Iris pigment epithelial cell (primary cell): ENCODE results near the gene CAMTA1.
"Not testable (repeated sequence)": the region's sequence is repeated elsewhere in the genome, so short reads cannot be mapped to it uniquely, and the experiment has no call there.

ENCODE experiments used
- DNase-seq: peaks from one replicate; pipeline ENCODE4 v3.0.0-alpha.2; 2011; ENCODE audit warnings: low read depth

The CAMTA1 gene

DNA sequence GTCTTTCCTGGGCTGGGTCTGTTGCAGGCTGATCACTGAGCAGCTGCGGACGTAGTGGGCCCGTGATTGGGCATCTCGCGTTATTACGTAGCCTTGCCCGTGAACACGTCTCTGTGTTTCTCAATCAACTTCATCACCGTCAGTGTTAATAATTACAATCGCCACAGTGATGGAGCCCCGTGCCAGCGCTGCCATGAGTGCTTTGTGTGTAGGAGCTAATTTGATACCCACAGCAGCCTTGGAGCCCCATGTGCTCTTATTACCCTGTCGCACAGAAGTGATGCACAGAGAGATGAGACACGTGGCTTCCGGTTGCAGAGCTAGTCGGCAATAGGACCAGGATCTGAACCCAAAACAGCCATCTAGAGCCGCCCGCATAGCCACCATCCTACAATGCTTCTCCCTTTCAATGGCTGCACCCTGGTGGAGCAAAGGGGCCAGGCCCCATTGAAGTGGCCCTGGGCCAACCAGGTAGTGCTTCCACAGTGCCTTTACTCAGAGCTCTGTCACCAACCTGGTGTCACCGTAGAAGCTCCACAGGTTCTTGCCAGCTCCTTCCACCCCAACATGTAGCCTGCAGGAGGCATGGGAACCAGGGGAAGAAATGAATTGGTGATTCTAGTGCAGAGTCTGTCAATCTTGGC, 587.3 kb downstream of the CAMTA1 start:
- DNase-seq = no peak

DNA sequence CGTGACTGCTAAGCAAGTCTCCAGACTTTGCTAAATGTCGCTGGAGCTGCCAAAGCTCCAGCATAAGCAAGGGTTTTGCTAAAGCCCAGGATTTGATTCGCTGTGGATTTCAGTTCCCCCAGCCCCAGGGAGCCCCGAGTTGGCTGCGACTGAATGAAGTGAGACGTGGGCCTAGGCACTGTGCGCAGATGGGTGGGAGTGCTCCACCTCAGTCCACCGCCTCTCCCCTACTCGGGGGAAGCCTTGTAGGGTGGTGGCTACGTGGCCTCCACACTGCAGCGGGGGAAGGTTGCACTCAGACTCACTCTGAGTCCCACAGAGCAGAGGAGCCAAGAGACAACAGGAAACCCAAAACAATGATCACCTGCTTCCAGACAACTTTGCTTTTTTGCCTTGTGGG, 588.0 kb downstream of the CAMTA1 start:
- no peak for DNase-seq

DNA sequence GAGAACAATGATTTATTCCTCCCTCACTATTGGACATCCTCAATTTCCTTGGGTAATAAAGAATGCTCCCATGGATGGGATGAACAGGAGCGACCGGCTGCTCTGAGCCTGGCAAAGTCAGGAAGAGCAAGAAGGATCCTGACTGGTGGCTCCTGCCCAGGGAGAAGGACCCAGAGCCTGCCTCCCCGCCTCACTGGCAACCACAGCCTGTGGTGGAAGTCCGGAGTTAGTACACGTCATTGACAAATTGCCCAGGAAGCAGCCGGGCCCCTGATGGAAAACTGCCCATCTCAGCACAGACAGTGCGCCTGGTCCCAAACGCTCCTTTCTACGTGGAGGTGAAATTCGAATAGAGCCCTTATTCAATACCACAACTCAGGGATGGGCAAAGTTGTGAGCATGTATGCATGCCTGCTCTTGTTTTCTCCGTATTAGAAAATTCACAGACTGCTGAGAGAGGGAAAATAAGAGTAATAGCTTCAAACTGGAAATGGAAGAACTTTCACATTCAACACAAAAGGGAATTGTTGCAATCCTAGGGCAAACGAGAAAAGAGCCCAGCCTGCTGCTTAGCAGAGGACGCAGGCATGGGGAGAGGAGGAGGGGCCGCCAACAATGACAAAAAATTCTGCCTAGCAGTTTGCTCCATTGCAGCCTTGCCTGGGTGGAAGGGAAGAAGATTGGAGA, 588.8 kb downstream of the CAMTA1 start:
- no peak for DNase-seq

DNA sequence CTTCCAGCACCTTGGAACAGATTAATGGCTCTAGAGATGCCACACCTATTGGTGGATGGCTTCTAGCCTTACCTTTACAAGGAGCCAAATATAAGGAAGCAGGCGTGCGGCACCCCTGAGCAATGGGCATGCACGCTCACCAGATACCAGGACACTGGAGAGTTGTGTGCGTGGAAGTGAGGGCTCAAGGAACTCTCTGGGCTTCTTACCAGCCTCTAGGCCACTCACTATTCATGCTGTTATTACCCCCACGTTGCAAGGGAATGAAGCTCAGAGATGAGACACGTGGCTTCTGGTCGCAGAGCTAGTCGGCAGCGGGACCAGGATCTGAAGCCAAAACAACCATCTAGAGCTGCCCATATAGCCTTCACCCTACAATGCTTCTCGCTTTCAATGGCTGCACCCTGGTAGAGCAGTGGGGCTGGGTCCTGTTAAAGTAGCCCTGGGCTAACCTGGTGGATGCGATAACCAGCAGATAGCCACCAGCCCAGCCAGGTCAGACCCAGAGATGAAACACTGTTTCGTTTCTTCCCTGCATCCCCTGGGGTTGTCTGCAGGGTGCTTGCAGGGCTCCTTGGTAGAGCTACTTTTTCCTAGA, 589.4 kb downstream of the CAMTA1 start:
- DNase-seq = no peak

DNA sequence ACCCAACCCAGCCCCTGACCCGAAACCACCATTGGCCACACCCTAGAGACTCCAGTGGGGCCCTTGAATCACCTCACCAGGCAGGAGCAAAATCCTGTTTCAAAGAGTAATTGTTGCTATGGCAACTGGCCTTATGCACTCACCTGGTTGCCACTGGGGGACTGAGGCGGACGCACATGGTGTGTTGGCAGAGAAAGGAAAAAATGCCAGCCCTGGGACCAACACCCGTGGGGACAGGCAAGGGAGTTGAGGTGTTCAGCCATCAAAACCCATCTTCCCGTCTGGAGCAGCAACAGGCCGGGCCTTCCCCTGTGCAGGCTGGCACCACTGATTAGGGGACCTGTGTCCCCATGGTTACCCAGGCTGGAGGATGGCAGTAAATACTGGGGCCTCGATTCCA, 590.1 kb downstream of the CAMTA1 start:
- no peak for DNase-seq

DNA sequence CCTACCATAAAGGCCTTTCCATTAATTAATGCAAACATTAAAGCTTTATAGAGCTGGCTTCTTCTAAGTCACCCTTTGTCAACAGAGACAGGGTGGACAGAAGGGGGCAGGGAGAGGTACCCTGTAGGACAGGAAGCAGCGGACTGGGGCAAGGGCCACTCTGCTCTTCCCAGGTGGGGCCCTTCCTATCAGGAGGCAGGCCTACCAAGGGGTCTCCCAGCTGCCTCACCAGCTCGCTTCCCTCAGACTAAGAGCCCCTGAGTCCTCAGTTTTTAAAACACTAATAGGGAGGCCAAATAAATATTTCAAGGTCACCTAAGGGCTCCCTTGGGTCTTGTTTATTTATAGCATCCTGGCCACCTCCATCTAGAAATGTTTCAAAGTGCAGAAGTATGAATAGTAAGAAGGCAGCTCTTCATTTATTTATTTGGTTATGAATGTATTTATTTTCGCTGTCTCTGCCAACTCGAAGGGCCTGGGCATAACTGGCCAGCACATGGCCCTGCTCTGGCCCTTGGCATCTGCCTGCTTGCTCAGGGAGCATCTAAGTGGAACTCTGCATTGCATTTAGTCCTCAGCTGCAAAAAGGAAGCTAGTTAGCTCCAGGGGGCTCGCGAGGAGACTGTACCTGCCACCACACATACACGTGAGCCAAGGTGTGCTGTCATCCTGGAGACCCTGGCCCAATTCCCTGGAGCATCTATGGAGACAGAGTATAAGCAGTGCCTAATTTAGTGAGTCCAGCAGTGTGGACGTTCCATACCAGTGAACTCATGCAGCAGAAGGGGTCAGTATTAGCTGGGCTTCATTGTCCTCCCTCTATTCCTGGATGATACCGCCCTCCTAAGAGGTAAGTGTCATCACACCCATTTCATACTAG, 590.8 kb downstream of the CAMTA1 start:
- no peak for DNase-seq

DNA sequence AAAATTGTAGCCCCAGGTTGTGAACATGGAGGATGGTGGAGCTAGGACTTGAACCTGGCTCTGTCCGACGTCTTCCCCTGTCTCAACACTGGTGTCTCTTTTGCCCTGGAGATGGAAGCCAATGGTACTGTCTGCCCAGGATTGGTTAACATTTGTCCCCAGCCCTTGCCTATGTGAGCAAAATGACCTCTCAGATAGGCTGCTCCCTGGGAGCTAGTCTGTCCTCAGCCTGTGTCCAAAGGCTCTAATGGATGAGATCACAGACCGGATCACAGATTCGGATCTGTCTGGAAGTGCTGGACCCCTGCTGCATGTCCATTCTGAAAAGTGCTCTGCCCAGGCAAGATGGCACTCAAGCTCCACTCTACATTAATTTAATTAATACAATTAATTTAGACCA, 591.4 kb downstream of the CAMTA1 start:
- no peak for DNase-seq

DNA sequence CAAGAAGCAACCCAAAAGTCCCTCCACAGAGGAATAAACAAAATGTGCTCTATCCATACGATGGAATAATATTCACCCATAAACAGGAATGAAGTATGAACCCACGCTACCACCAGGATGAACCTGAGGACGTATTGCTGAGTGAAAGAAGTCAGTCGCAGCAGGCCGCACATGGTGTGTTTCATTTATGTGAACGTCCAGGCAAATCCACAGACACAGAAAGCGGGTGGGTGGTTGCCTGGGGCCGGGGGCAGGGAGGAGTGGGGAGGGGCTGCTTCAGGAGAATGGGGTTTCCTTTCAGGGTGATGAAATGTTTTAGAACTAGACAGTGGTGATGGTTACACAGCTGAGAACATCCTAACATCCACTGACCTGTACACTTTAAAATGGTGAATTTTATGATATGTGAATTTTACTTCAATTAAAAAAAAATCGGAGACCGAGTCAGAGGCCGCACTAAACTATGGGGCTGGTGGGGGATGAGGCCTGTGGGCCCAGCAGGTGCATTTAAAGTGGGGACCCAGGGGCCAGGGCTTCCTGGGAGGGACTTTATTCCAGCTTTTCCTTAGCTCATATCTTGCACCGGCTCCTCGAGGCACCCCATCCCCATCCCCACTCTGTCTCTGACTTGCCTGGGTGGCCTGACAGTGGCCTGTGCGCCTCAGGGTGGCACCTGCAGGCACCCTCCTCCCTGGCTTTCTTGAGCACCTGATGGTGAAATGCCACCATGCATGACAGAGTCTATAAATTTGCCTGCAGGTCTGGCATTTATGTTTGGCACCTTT, 593.3 kb downstream of the CAMTA1 start:
- no peak for DNase-seq

DNA sequence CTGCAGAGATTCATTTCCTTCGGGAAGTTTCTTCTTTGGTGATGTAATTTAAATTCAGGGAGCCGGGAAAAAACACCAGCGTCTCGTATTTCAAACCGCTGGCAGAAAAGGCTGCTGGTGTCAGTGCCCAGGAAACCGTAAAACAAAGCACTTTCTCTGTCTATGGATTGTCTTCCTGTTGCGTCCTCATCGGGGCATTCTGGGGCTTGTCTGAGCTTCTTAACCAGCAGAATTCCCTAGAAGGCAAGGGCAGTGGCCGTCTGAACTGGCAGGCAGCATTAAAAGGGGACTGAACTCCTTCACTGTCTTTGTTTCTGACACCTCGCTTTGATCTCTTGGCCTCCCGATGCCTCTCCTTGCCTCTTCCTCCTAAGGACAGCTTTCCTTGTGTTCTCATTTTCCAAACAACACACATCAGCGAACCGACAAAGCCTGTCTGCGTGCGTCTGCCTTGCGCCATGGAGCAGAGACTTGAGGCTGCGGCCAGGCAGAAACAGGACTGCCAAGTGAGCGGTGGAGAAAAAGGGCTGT, 594.3 kb downstream of the CAMTA1 start:
- DNase-seq = peak; percentile 71

DNA sequence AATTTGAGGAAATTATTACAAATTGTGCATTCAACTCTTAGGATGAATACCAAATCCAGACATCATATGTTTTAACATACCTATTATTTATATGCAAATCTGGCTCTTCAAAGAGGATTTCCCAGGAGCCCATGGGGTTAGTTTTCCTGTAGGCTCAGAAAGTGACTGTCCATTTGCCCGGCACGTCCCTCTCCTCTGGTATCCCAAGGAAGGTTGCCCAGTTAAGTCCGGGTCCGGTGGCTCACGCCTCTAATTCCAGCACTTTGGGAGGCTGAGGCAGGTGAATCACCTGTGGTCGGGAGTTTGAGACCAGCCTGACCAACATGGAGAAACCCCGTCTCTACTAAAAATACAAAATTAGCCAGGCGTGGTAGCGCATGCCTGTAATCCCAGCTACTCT, 594.8 kb downstream of the CAMTA1 start:
- DNase-seq = not testable (repeated sequence)

DNA sequence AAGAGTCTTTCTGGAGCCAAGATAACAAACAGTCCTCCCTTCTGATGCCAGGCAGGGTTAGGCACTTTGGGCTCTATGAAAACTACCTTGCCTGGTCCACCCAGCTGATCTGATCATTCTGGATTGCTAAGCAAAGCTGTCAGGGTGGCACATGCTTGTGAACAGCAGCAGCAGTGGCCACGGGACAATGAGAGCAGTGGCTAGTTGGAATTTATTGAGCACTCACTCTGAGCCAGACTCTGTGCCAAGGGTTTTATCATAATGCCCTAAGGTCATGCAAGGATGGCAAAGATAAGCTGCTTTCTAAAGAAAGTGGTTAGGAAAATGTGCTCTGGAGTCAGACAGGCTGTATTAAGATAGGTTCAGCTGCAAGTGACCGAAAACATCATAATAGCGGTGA, 595.5 kb downstream of the CAMTA1 start:
- no peak for DNase-seq

DNA sequence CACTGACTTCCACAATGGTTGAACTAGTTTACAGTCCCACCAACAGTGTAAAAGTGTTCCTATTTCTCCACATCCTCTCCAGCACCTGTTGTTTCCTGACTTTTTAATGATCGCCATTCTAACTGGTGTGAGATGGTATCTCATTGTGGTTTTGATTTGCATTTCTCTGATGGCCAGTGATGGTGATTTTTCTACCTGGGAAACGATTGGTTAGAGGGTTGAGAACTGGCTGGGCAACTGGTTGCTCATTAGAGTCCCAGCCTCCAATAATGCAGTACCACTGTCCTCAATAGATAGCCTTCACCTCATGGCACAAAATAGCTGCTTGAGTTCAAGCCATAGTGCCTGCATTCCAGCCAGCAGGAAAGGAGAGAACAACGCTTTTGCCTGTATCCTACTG, 596.5 kb downstream of the CAMTA1 start:
- not testable (repeated sequence) for DNase-seq

DNA sequence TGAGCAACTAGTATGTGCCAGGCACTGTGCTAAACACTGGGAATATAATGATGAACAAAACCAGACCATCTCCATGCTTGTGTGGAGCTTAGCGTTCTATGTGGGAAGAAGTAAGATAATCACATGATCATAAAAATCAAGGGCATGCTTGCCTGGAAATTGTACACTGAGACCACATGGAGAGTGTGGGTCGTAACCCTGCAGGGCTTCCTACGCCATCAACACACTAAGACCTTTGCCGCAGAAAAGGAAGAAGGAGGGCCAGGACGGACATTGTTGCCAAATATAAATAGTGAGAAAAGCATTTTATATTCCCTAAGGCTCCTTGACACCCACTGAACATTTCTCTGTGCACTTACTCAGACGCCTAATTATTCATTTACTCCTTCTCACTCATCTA, 597.7 kb downstream of the CAMTA1 start:
- no peak for DNase-seq

DNA sequence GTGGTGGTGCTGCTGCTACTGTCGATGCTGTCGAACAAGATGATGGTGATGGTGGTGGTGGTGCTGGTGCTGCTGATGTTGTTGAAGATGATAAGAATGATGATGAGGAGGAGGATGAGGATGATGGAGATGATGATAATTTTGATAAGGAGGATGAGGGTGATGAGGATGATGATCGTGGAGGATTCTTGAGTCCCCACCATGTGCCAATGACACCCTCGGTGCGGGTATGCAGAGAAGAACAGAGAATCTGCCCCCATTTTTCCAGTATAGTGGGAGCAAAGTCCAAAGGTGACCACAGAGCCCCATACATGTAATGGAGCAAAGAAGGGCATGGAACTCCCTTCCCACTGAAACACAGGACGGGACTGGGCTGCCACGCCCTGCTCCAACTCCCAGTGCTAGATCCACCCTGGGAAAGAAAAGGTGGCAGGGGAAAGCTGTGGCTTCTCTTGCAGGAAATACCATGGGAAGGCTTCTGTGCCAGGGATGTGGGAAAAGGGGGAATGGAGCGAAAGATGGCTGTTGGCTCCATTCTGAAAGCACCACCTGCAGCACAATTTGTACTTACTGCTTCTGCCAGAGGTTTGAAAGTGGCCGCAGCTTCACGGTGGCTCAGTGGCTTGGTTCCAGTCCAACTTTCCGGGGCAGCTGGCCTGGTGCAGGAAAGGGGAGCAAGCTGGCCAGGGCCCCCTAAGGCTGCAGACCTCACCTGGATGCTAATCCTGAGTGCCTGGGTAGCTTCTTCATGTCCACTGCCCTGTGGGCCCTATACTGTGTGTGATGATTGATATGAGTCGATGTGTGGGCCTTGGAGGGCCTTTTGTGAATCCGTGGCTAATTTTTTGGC, 598.6 kb downstream of the CAMTA1 start:
- no peak for DNase-seq

DNA sequence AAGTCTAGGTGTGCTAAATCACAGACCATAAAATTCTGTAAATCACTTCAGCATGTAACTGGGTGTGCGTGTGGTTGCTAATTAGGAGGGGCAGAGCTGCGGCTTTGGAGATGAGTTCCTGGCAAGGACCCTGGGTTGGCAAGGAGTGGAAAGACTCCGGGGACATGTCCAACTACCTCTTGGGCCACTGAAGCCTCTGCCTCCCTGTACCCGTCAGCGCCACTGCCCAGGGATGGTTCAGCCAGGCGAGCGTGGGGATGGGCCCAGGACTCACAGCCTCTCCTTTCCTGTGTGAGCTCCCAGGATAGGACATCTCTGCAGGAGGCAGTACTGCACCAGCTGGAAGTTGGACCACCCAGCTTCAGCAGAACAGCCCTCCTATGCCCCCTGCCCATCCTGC, 599.4 kb downstream of the CAMTA1 start:
- no peak for DNase-seq

DNA sequence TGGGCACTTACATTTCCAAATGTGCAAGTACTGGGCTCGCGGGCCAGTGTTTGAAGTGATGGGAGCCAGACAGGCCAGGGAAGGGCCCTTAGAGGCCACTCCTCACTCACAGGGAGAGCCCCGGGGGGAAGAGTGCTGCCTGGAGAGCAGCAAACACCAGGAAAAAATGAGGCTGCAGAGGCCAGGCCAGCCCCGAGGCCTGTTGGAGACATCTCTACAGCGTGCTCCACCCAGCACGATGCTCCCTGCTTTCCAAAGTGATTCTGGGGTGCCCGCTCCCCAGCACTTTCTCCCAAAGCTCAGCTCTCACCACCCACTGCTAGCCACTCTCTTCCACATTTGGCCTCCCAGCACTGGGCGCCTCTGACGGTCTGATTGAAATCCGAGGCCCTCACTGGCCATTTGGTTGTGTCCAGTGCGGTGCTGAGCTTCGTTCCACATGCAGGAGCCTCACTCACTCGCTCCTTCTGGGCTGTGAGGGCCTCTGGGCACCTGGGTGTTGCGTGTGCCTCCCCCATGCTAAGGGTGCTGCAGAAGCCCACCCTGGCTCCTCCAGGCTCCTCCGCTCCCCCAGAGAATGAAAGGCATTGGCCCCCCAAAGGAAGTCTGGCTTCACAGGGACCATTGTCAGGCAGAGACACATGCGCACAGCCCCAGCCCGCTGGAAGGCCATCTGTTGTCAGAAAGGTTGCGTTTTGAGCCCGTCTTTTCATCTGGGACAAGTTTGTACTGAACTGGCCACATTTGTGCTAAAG, 600.4 kb downstream of the CAMTA1 start:
- no peak for DNase-seq

DNA sequence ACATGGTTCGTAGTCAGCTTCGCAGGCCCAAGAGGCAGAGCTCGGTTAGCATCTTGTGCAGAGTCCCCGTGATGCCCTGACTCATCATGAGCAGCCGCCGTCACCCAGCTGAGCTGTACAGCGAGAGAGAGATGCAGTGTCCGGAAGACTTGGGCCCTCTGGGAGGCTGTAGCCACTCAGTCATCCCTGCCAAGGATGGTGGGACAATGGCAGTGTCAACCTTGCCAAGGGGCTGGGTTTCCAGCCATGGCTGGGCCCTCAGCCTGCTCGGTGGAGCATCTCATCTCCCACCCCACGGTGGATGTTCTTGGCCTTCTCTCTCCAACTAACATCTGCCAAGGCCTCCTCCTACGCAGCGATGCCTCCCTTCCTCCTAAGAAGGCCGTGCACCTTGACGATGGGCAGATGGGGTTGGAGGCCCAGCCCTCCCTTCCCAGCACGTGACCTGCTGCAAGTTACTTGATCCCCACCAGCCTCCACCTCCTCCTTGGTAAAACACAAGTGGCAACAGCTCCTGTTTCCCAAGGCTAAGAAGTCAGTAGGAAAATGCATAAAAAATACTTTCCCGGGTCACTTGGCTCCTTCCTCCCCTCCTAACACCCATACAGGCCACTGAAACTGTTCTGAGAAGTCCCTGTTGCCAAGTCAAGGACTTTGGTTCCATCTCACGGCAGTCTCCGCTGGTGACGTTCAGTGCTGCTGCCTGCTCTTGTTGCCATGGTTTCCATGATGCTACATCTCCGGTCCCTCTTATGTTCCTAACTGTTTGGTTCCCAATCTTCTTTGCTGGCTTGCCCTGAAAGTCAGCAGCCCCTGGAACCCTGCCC, 601.2 kb downstream of the CAMTA1 start:
- no peak for DNase-seq

DNA sequence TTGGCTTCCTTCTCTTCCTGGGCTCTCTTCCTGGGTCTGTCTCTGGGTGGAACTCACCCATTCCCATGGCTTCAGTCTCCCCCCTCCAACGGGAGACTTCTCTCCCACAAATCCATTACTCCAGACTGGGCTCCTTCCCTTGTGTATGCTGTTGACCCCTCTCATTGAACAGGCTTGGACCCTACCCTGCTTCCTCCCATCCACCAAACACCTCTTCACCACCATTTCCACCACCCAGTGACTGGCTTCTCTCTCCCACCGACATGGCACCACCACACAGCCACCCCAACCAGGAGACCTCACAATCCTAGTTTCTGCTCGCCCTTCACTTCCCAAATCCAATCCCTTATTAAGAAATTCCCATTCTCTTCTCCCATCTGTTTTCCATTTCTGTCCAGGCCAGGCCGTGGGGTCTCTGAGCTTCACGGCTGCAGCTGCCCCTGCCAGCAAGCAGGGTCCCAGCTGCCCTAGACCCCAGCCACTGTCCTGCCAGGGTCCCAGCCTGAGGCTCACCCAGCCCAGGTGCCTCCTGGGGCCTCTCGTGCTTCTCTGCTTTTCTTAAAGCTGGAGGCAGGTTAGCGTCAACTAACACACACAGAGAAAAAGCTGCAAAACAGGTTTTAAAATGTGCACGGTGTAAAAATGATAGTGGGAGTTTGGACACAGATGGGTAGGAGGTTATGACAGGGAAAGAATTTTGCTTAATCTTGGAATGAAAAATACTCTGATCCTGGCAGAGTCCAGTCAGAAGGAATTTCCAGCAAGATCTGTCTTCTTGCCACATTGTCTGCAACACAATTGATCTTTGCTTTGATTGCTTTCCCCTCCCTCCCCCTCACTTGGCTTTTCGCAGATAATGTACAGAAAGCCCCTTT, 602.0 kb downstream of the CAMTA1 start:
- DNase-seq = no peak
